ENCODE data around the gene FAM83E.

DNA sequence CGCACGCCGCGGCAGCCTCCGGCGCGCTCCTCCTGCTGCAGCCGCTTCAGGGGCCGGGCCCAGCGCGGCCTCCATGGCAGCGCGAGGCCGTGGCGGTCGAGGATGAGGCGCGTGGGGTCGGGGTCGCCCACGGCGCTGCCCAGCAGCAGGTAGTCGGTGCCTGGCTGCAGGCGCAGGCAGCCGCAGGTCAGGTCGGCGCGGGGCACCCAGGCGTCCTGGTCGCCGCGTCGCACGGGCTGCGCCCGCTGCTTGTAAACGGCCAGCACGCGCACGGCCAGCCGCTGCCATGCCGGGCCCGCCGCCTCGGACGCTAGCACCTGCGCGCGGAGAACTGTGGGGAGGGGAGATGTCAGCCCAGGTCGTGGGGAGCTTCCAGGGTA, 46.8 kb upstream of the FAM83E start:
- TF ChIP-seq, protein P1, sequence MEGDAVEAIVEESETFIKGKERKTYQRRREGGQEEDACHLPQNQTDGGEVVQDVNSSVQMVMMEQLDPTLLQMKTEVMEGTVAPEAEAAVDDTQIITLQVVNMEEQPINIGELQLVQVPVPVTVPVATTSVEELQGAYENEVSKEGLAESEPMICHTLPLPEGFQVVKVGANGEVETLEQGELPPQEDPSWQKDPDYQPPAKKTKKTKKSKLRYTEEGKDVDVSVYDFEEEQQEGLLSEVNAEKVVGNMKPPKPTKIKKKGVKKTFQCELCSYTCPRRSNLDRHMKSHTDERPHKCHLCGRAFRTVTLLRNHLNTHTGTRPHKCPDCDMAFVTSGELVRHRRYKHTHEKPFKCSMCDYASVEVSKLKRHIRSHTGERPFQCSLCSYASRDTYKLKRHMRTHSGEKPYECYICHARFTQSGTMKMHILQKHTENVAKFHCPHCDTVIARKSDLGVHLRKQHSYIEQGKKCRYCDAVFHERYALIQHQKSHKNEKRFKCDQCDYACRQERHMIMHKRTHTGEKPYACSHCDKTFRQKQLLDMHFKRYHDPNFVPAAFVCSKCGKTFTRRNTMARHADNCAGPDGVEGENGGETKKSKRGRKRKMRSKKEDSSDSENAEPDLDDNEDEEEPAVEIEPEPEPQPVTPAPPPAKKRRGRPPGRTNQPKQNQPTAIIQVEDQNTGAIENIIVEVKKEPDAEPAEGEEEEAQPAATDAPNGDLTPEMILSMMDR (IDR thresholded peaks at IDR 0.05): no peak
- no peak for TF ChIP-seq POLR2A (IDR thresholded peaks at IDR 0.05)

Data from right lobe of liver (tissue), 4 donors.